ENCODE results near the gene CACNG8.
"Not testable (repeated sequence)": the region's sequence is repeated elsewhere in the genome, so short reads cannot be mapped to it uniquely, and the experiment has no call there.

The CACNG8 gene

DNA sequence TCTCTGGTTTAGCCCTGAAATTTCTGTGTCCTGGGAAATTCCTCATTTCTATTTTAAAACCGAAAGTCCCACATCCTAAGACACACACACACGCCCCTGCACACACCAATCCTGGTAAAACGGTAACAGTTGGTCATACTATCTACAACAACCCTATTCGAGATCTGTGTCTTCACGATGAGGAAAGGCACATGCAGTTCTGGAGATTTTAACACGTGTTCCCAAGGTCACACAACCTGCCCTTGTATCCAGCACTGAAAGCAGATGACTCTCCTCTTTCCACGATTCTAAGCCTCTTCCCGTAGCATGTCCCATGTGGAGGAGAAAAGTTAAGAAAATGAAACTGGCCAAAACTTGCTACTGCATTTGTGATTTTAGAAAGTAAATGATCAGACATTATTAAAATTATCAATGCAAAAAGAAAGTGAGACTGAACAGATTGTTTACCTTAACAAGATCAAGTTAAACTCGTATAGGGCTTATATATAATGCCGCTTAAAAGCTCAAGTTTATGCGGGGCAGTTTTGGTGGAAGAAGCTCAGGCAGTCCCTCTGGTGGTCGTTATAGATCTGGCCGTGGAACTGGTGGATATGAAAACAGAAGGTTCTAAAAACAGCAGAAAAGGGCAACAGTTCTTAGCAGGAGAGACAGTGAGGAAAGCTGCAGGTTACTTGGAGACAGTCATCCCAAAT is 68.3 kb downstream of the CACNG8 start:
- no peak for DNase-seq (ENCODE audit: low read depth in 1 of 2, low spot score in 1 of 2)

DNA sequence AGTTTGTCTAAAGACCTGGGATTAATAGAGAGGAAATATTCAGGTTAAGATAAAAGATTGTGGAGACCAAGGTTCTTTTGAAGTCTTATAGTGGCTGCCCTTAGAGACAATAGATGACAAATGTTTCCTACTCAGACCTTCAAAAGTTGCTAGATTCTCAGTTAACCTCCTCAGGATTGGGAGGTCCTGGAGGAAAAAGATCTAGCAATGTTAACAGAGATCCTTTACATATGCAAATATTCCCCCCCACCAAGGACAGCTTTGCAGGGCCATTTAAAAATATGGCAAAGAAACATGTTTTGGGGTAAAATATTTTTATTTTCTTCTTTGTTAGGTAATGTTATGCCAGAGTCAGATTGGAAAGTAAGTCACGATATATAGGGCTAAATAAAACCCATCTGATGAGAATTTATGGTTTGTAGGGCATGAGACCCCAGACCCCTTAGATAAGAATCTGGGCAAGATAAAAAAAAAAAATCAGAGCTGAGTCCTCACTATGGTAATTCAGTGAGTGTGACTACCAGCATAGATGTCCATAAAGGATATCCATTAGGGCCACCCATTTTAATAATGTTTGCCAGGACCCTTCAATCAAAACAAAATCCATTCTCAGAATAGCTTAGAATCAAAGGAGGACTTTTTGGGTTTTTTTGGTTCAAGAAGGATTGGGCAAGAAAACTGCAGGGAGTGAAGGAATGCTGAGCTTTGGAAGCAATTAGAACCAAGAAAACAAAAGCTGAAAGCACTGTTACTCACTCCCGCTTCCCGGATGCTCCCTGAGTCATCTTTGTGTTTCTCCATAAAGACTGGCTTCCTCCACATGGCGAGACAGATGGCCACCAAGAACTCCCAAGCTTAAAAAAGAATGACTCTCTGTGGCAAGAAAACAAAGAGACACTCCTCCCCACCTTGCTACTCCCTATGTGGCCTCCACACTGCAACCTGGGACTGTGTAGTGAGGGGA is 72.8 kb downstream of the CACNG8 start:
- no peak for DNase-seq (ENCODE audit: low read depth in 1 of 2, low spot score in 1 of 2)

DNA sequence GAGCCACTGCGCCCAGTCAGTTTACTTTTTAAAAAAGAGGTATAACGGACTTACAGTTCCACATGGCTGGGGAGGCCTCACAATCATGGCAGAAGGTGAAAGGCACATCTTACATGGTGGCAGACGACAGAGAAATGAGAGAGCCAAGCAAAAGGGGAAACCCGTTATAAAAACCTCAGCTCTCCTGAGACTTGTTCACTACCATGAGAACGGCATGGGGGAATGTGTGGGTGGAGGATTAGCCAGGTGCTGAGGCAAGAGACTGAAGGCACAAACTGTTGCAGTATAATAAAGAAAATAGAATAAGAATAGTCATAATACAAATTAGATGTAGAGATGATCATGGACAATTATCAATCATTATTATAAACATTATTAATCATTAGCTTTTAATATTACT is 73.8 kb downstream of the CACNG8 start:
- DNase-seq (ENCODE audit: low read depth in 1 of 2, low spot score in 1 of 2) = not testable (repeated sequence)
